HG03095 (cell line): Measurements from ENCODE around the gene SPDYE6.
"Not testable (repeated sequence)": the region's sequence is repeated elsewhere in the genome, so short reads cannot be mapped to it uniquely, and the experiment has no call there.

ENCODE experiments used
- ATAC-seq: cut with Tn5 transposase; IDR thresholded peaks from one replicate; pipeline ENCODE4 v1.9.1; 2021; ENCODE audit warnings: moderate library complexity; ENCODE audit not compliant: unreplicated experiment

The SPDYE6 gene

DNA sequence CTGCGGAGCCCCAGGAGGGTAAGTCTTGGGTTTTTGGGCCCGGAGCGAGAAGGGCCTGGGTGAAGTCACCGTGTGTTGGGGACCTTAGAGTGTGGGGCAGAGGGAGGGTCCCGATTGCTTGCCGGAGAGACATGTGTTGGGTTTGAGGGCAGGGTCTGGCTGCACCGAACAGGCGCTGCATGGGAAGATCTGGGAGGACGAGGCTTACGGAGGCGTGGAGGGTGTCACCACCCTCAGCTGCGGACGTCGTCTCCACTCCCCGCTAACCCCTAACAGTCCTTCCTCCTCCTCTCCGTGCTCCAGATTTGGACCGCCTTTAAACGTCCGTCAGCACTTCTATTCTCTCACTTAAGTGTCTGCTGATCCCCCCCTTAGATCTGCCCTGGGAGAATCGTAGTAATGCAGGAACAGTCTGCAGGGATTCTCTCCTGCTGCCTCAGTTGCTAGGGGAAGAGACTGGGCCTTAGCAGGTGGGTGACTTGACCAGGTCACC, 8.2 kb upstream of the SPDYE6 start:
- ATAC-seq, result not testable (repeated sequence)

DNA sequence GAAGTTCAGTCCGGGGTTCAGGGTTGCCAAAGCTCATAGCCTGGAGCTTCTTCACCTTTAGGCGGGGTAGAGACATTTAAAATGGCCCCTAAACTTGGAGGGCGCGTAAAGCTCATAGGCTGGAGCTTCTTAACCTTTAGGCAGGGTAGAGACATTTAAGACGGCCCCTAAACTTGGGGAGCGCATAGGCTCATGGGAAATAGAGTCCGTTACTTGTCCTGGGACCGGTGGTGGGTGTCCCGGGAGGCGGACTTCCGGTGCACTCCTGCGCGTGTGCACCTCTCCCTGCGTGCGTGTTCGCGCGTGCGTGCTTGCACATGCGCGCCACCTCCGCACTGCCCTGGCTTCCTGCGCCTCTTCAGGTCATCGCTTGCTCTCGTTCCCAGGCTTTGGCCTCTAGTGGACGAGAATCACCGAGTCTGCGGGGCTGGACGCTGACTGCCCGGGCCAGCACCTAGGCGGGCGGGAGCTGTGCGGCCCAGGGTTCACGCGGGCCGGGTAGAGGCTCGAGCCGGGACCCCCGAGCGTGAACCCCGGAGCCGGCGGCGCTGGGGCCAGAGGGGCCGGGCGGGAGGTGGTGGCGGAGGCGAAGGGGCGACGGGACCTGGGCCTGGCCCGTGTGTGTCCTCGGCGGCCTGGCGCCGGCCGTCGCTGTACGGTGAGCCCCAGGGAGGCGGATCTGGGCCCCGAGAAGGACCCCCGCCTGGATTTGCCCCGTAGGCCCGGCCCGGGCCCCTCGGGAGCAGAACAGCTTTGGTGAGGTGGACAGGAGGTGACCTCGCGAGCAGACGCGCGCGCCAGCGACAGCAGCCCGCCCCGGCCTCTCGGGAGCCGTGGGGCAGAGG, 7.5 kb upstream of the SPDYE6 start:
- ATAC-seq, result peak; percentile 99

DNA sequence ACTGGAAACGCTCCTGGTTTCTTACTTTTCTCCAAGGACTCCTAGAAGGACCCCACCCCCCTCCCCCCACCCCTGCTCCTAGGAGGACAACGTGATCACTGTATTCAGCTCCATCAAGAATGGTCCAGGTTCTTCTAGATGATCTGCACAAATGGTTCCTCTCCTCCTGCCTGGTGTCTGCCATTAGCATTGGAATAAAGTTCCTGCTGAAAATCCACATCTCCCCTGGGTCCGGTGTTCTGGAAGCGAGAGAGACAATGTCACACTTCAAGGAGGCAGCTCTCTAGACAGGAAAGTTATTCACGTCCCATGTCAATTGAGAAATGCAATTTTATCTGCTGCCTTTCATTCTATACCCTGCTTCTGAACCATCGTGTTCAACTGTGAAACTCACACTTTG, 9.3 kb downstream of the SPDYE6 start:
- not testable (repeated sequence) for ATAC-seq

DNA sequence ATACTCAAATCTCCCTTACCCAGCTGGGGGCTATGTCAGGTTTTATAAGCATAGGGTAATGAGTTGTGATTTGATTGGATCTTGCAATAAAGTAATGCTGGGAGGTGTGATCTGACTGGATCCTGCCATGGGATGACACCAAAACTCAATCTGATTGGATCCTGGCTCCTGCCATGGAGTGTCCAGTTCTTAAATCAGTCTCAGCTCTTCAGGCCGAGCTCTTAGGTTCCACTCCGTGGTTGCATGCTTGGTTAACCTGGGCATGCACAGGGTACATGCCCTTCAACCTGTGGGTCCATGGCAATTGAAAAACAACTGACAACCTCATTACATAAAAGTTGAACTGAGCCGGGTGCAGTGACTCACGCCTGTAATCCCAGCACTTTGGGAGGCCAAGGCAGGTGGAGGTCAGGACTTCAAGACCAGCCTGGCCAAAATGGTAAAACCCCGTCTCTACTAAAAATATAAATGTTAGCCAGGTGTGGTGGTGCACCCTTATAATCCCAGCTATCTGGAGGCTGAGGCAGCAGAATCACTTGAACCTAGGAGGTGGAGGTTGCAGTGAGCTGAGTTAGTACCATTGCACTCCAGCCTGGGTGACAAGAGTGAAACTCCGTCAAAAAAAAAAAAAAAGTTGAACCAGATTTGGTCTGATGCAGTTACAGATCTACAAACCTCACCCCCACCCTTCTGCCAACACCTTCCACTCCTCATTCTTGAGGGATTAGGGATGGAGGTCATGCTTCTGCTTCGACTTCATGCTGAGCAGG, 15.5 kb downstream of the SPDYE6 start:
- ATAC-seq, result not testable (repeated sequence)

DNA sequence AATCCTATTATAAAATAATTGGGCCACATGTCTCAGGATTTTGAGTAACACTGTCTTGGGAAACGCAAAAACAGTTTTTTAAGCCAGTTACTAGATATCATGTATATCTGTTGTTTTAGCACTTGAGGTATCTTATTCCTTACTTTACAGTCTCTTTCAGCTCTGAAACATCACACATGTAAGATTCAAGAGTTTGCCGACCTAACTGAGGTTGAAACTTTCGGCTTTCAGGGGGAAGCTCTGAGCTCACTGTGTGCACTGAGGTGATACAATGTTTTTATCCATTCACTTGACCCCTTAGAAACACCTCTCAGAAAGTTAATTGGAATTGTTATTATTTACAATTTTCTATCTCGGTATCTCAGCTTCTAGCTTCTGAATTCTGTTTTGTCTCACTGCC, 18.8 kb downstream of the SPDYE6 start:
- ATAC-seq, result not testable (repeated sequence)

DNA sequence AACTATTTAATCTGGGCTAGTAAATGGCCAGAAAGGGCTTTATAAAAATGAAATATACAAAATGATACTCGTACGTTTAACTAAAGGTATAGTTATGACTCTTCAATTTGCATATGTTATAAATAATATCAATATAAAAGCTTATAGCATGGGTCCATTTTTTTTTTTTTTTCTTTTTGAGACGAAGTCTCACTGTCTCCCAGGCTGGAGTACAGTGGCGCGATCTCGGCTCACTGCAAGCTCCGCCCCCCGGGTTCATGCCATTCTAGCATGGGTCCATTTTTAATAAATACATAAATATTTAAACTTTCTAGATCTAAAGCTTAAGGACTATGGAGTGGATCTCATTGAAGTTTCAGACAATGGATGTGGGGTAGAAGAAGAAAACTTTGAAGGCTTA, 19.2 kb downstream of the SPDYE6 start:
- not testable (repeated sequence) for ATAC-seq

DNA sequence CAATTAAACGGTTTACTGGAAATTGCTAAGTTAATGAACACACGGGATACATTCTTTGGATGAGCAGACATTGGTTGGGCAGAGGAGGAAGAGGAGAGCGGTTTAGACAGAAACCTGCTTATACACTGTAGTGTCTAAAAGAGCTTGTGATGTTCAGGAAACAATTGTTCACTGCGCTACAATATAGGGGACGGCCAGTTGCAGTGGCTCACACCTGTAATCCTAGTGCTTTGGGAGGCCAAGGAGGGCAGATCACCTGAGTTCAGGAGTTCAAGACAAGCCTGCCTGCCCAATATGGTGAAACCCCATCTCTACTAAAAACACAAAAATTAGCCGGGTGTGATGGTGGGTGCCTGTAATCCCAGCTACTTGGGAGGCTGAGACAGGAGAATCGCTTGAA, 20.7 kb downstream of the SPDYE6 start:
- not testable (repeated sequence) for ATAC-seq

DNA sequence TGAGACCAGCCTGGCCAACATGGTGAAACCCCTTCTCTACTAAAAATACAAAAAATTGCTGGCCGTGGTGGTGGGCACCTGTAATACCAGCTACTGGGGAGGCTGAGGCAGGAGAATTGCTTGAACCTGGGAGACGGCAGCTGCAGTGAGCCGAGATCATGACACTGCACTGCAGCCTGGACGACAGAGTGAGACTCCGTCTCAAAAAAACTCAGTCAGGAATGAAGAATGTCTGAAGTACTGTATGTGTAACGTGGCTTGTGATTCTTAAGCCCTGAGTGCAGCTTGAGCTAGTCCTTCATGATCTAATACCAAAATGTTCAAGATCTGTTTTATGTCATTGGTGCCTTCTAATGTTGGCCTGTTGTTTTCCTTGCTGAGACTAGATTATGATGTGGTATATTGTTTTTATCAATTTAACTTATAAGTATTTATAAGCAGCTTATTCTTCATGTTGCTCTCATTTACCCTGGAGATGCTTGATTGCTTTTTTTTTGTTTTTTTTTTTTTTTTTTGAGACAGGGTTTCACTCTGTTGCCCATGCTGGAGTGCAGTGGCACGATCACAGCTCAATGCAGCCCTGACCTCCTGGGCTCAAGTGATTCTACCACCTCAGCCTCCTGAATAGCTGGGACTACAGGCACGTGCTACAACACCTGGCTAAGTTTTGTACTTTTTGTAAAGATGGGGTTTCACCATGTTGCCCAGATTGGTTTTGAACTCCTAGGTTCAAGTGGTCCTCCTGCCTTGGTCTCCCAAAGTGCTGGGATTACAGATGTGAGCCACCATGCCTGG, 25.4 kb downstream of the SPDYE6 start:
- ATAC-seq, result not testable (repeated sequence)

DNA sequence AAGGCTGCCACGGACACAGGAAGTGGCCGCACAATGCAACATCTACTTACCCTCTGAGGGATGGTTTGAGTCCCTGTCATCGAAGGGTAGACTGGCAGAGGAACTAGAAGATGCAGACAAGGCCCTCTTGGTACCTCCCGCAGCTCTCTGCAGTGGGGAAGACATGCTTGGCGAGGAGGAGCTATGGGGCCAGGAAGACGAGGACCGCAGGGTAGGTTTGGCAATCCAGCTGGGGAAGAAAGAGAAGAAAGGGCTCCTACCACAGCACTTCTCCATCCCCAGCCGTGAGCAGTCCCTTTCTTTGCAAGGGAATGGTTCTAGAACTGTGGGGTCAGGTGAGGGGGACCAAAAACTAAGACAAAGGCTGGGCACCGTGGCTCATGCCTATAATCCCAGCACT, 26.9 kb downstream of the SPDYE6 start:
- not testable (repeated sequence) for ATAC-seq

DNA sequence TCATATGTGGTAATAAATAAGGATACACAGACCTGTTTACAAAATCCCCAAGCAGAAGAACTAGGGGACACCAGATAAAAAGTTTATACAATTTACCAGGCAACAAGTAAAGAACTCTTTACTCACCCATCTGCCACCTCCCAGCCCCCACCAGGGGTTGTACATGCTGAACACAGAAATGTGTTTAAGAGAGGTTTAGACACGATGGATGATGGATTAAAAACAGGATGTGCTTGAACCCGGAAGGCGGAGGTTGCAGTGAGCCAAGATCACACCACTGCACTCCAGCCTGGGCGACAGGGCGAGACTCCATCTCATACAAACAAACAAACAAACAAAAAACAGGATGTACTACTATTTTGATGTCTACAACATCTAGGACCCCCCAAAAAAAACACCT, 27.4 kb downstream of the SPDYE6 start:
- not testable (repeated sequence) for ATAC-seq

DNA sequence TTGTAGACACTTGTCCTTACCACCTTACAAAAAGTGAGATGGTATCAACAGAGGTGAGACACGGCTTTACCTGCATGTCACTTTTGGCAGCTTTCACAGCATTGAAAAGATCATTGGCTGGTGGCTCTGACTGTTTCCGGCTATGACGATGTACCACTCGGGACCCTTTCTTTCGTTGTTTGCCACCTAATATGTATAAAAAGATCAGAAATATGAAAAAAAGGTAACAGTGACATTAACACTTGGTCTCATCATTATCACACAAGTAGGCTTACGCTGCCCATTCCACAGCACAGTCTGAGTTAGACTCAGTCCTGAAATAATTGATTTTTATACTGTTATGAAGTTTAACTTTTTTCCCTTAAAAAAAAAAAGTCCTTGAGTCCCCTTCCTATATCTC, 29.1 kb downstream of the SPDYE6 start:
- ATAC-seq, result not testable (repeated sequence)

DNA sequence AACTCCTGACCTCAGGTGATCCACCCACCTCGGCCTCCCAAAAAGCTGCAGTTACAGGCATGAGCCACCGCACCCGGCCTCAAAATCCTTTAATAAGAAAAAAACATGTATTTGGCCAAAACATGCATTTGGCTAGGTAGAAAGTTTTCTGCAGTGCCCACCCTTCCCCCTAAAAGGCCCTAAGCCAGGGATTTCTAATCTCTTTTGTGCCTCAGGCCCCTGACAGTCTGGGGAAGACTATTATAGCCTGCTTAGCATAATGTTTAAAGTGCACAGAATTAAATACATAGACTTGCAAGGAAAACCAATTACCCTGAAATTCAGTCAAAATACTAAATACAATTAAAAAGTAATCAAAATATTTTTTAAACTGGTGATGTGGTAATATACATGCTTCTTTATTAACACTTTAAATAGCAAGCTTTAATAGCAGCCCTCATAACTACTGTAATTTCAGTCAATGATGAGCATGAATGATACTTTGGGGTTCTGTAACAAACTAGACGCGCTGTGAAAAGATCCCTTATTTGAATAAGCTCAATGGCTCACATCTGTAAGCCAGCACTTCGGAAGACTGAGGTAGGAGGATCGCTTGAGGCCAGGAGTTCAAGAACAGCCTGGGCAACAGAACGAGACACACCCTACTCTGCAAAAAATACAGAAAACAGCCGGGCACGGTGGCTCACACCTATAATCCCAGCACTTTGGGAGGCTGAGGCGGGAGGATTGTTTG, 29.9 kb downstream of the SPDYE6 start:
- ATAC-seq, result no peak

DNA sequence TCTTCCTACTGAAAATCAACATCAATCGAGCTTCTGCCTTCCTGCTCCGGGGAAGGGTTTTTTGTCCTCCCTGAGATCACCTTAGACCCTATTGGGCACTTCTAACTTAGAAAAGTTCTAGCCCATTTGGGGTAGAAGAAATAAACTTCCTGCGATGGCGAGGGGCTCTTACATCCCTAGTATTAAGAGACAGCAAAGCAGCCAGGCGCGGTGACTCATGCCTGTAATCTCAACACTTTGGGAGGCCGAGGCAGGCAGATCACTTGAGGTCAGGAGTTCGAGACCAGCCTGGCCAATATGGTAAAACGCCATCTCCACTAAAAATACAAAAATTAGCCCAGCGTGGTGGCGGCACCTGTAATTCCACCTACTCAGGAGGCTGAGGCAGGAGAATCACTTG, 31.1 kb downstream of the SPDYE6 start:
- ATAC-seq, result not testable (repeated sequence)

DNA sequence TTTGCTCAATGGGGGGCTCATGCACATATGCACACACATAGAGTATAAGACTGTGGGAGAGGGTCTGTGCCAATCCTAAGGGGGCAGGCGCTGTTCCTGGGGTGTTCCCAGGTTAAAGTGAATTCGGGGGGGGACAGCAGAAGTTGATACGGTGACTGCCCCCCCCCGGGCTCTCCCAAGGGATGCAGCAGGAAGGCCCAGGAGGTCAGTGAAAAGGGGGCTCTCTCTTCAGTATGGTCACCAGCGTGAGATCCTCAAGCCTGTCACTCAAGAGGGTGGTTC, 32.4 kb downstream of the SPDYE6 start:
- no peak for ATAC-seq

DNA sequence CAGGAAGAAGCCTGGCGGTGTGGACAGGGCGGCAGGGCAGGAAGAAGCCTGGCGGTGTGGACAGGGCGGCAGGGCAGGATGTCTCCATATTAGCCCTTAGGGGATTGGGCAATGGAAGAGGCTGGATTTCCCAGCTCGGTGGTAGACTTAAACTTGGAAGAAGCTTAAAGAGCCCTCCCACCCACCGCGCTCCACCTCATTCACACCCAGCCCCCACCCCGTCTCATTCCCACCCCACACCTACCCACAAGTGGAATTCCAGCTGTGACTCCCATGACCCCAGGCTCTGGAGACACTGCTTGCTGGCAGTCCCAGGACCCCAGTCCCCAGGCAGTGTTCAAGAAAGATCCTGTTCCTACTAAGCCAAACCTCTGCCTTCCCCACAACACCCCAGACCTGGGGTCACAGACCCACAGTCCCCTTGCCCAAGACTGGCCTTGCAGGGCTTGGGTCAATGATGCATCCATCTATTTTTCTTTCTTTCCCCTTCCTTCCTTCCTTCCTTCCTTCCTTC, 34.0 kb downstream of the SPDYE6 start:
- no peak for ATAC-seq

DNA sequence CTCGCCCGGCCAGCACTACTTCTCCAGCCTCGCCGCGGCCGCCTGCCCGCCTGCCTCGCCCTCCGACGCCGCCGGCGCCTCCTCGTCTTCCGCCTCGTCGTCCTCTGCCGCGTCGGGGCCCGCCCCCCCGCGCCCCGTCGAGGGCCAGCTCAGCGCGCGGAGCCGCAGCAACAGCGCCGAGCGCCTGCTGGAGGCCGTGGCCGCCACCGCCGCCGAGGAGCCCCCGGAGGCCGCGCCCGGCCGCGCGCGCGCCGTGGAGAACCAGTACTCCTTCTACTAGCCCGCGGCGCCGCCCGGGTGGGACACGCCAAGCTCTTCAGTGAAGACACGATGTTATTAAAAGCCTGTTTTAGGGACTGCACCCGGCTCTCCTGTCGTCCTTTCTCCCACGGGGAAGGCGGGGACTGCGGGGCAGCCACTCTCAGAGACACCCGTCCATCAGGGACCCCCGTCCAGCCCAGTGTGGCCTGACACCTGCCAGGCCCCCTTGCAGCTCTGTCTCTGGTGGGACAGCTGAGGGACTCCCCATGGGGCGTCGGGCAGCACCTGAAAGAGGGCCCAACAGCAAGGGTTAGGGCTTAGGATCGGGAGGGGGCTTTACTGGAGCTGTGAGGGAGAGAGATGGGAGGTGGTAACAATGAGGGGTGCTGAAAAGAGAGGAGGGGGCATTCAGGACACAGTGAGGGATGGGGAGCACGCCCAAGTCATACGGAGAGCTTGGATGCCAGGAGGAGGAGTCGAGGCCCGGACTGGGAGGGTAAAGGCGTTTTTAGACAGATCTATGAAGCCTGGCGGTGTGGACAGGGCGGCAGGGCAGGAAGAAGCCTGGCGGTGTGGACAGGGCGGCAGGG, 34.7 kb downstream of the SPDYE6 start:
- no peak for ATAC-seq

DNA sequence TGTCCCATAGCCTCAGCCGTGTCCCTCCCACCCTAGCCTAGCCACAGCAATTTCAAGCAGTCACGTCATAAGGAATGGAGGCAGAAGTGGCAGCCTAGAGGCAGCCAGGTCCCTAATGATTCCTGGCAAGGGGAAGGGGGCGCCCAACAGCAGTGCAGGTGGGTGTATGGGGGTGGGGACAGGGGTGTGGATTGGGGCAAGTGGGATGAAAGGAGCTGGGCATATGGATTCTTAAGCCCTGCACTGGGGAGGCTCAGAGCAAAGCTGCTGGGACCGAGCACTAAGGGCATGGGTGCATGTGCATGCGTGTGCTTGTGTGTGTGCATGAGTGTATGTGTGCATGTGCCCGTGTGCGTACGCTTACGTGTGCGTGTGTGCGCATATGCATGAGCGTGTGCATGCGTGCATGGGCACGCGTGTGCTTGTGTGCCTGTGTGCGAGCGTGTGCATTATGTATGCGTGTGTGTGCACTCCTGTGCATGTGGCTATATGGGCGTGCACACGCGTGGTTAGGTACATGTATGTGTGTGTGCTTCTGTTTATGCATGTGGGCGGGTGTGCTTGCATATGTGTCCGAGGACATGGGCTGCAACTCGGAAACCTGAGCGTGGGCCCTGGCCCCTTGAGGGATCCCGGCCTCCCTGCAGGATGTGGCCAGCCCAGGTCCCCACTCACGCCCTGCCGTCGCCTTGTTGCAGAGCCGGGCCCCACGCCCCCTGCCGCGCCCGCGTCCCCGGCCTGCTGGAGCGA, 35.5 kb downstream of the SPDYE6 start:
- ATAC-seq, result no peak

DNA sequence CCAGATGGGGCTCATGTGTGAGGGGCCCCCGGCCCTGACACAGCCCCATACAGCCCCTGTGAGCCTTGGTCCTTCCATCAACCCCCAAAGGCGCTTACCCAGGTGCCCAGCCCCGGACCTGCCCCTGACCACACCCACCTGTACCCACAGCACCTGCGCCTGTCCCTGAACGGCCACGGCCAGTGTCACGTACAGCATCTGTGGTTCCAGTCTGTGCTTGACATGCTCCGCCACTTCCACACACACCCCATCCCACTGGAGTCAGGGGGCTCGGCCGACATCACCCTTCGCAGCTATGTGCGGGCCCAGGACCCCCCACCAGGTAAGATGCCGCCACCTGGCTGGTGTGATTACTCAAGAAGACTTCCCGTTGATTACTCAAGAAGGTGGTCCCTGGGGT, 36.1 kb downstream of the SPDYE6 start:
- no peak for ATAC-seq

DNA sequence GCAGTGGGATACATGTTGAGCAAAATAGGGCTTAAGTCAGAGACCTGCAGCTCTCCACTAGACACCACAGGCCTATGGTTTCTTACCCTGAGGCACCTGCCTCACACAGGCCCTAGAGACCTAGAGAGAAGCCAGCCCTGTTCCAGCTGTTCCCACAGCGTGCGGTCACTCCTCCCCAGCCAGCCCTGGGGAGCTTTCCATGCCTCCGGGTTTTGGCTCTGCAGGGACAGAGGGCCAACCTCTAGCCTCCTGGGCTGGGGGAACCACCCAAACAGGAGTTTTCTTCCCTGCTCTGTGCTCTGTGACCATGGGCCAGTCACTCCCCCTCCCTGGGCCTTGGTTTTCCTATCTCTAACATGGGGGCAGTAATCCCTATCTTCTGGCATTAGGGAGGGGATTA, 36.6 kb downstream of the SPDYE6 start:
- no peak for ATAC-seq
